Measurements from ENCODE around the gene SLC25A29.

DNA sequence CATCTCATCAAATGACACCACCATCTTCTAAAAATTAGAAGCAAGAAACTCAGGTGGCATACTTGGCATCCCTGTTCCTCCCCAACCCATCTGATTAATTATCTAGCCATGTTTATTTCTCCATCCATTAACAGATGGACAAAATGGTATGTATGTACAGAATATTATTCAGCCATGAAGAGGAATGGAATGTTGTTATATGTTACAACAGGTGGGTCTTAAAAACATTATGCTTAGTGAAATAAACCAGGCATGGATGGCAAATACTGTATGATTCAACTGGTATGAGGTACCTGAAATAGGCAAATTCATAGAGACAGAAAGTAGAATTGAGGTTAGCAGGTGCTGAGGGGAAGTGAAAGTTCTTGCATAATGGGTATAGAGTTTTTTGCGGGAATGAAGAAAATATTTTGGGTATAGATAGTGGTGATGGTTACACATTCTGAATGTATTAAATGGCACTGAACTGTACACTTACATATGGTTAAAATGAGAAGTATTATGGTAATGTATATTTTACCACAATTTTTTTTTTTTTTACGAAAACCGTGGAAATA is 49.8 kb downstream of the SLC25A29 start:
- TF ChIP-seq ZNF2 (tag by site-specific recombination; IDR thresholded peaks at IDR 0.05) (no peak), ZNF146 (tag by site-specific recombination; IDR thresholded peaks at IDR 0.05) (peak; percentile 96), ZNF274 (IDR thresholded peaks at IDR 0.05; ENCODE audit: low read length) (no peak), ZNF274 (tag by site-specific recombination; IDR thresholded peaks at IDR 0.05; ENCODE audit: borderline replicate concordance) (no peak), ZBTB11 (tag by site-specific recombination; conservative IDR thresholded peaks at IDR 0.05; ENCODE audit: low read depth) (no peak), BCL11A (tag by site-specific recombination; IDR thresholded peaks at IDR 0.05; ENCODE audit: low read depth) (no peak), HOXA7 (CRISPR knock-in tag; IDR thresholded peaks at IDR 0.05; ENCODE audit: borderline replicate concordance) (no peak), ZNF747 (tag by site-specific recombination; IDR thresholded peaks at IDR 0.05) (no peak), ZNF530 (tag by site-specific recombination; IDR thresholded peaks at IDR 0.05; ENCODE audit: low read depth) (no peak), ZNF785 (tag by site-specific recombination; IDR thresholded peaks at IDR 0.05) (no peak), ZNF585B (tag by site-specific recombination; IDR thresholded peaks at IDR 0.05) (no peak), SETDB1 (IDR thresholded peaks at IDR 0.05; ENCODE audit: insufficient read length, low read length) (no peak)
- TF ChIP-seq, protein P1, sequence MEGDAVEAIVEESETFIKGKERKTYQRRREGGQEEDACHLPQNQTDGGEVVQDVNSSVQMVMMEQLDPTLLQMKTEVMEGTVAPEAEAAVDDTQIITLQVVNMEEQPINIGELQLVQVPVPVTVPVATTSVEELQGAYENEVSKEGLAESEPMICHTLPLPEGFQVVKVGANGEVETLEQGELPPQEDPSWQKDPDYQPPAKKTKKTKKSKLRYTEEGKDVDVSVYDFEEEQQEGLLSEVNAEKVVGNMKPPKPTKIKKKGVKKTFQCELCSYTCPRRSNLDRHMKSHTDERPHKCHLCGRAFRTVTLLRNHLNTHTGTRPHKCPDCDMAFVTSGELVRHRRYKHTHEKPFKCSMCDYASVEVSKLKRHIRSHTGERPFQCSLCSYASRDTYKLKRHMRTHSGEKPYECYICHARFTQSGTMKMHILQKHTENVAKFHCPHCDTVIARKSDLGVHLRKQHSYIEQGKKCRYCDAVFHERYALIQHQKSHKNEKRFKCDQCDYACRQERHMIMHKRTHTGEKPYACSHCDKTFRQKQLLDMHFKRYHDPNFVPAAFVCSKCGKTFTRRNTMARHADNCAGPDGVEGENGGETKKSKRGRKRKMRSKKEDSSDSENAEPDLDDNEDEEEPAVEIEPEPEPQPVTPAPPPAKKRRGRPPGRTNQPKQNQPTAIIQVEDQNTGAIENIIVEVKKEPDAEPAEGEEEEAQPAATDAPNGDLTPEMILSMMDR (tag by site-specific recombination; IDR thresholded peaks at IDR 0.05) = no peak
- TF ChIP-seq, protein P2, sequence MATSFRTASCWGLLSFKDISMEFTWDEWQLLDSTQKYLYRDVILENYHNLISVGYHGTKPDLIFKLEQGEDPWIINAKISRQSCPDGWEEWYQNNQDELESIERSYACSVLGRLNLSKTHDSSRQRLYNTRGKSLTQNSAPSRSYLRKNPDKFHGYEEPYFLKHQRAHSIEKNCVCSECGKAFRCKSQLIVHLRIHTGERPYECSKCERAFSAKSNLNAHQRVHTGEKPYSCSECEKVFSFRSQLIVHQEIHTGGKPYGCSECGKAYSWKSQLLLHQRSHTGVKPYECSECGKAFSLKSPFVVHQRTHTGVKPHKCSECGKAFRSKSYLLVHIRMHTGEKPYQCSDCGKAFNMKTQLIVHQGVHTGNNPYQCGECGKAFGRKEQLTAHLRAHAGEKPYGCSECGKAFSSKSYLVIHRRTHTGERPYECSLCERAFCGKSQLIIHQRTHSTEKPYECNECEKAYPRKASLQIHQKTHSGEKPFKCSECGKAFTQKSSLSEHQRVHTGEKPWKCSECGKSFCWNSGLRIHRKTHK (tag by site-specific recombination; IDR thresholded peaks at IDR 0.05) = no peak
- TF ChIP-seq, protein P3, sequence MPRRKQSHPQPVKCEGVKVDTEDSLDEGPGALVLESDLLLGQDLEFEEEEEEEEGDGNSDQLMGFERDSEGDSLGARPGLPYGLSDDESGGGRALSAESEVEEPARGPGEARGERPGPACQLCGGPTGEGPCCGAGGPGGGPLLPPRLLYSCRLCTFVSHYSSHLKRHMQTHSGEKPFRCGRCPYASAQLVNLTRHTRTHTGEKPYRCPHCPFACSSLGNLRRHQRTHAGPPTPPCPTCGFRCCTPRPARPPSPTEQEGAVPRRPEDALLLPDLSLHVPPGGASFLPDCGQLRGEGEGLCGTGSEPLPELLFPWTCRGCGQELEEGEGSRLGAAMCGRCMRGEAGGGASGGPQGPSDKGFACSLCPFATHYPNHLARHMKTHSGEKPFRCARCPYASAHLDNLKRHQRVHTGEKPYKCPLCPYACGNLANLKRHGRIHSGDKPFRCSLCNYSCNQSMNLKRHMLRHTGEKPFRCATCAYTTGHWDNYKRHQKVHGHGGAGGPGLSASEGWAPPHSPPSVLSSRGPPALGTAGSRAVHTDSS (tag by site-specific recombination; IDR thresholded peaks at IDR 0.05) = no peak
